CD14-positive monocyte (primary cell): ENCODE measurements around the gene TBC1D22A. TPM values are rescaled to one million over a fixed set of nuclear protein-coding genes. Genes with fewer than 3 reads are reported as not detected.

ENCODE experiments used
- DNase-seq, 3 donors: peaks; one replicate each; pipeline ENCODE4 v3.0.0-alpha.2; 2011 to 2022
- H2AFZ ChIP-seq: 2 replicates; pipeline ENCODE4 v1.6.0; 2012; ENCODE audit warnings: mild to moderate bottlenecking, low read depth, low read length, inconsistent platforms; ENCODE audit not compliant: insufficient read depth, poor library complexity, severe bottlenecking
- H3K27ac ChIP-seq, 2 donors: 1 replicate in 1 of 2; 2 replicates in 1 of 2; pipeline ENCODE4 v1.5.1; 2012 to 2013; ENCODE audit warnings: low read length in 2 of 2, control low read depth in 1 of 2, inconsistent platforms in 1 of 2, low read depth in 1 of 2, mild to moderate bottlenecking in 1 of 2
- H3K27me3 ChIP-seq, 2 donors: one replicate each; pipeline versions ENCODE4 v1.6.0 to v1.6.1; 2011 to 2013; ENCODE audit warnings: low read length in 2 of 2; ENCODE audit not compliant: control insufficient read depth in 2 of 2, insufficient read depth in 2 of 2
- H3K36me3 ChIP-seq, 2 donors: replicated peaks in 1 of 2; 1 replicate in 1 of 2; 2 replicates in 1 of 2; pipeline versions ENCODE4 v1.5.1 to v1.6.1; 2012 to 2013; ENCODE audit warnings: low read length in 2 of 2, control low read depth in 1 of 2, inconsistent platforms in 1 of 2, mild to moderate bottlenecking in 1 of 2; ENCODE audit not compliant: insufficient read depth in 2 of 2, control insufficient read depth in 1 of 2
- H3K4me1 ChIP-seq, 2 donors: 1 replicate in 1 of 2; 2 replicates in 1 of 2; pipeline versions ENCODE4 v1.5.1 to v1.6.1; 2012 to 2013; ENCODE audit warnings: low read length in 2 of 2, control low read depth in 1 of 2, inconsistent platforms in 1 of 2, mild to moderate bottlenecking in 1 of 2, moderate library complexity in 1 of 2; ENCODE audit not compliant: insufficient read depth in 2 of 2, control insufficient read depth in 1 of 2
- H3K4me2 ChIP-seq: replicated peaks from 2 replicates; pipeline ENCODE3; 2012; ENCODE audit warnings: low read length, moderate library complexity, mild to moderate bottlenecking; ENCODE audit not compliant: poor library complexity, severe bottlenecking; ENCODE audit errors: extremely low read depth
- H3K4me3 ChIP-seq, 3 experiments: fragments of 200-600 bp in 1 of 3; sonication (generic) in 1 of 3; replicated peaks in 1 of 3; 1 replicate in 2 of 3; 2 replicates in 1 of 3; pipeline ENCODE4 v1.5.1; 2011 to 2013; ENCODE audit warnings: low read length in 3 of 3, mild to moderate bottlenecking in 3 of 3, control low read depth in 2 of 3, low read depth in 2 of 3, inconsistent platforms in 1 of 3, moderate library complexity in 1 of 3
- H3K79me2 ChIP-seq: 2 replicates; pipeline ENCODE4 v1.6.0; 2012; ENCODE audit warnings: mild to moderate bottlenecking, control low read depth, inconsistent platforms, low read length, moderate library complexity; ENCODE audit not compliant: insufficient read depth
- H3K9ac ChIP-seq: 2 replicates; pipeline ENCODE4 v1.6.0; 2017; ENCODE audit warnings: low read length, mild to moderate bottlenecking; ENCODE audit not compliant: insufficient read depth, poor library complexity, severe bottlenecking
- H3K9me3 ChIP-seq, 2 donors: replicated peaks in 1 of 2; 1 replicate in 1 of 2; 2 replicates in 1 of 2; pipeline versions ENCODE4 v1.5.1 to v1.6.1; 2012 to 2013; ENCODE audit warnings: low read length in 2 of 2, control low read depth in 1 of 2; ENCODE audit not compliant: control insufficient read depth in 1 of 2, insufficient read depth in 1 of 2
- H4K20me1 ChIP-seq: 2 replicates; pipeline ENCODE4 v1.6.0; 2012; ENCODE audit warnings: mild to moderate bottlenecking, low read length, control low read depth, moderate library complexity; ENCODE audit not compliant: insufficient read depth
- H3K27ac Mint-ChIP-seq, 7 donors: one replicate each; pipeline ENCODE4 v1.8.0; 2020; ENCODE audit warnings: mild to moderate bottlenecking in 7 of 7, mixed read lengths in 7 of 7, moderate library complexity in 6 of 7, inconsistent platforms in 2 of 7
- H3K27me3 Mint-ChIP-seq, 3 donors: one replicate each; pipeline ENCODE4 v1.8.0; 2021 to 2022; ENCODE audit warnings: low read depth in 3 of 3, mild to moderate bottlenecking in 3 of 3, mixed read lengths in 3 of 3, moderate library complexity in 3 of 3, inconsistent platforms in 1 of 3
- H3K36me3 Mint-ChIP-seq, 2 donors: one replicate each; pipeline ENCODE4 v1.8.0; 2020; ENCODE audit warnings: mixed read lengths in 2 of 2, inconsistent platforms in 1 of 2, mild to moderate bottlenecking in 1 of 2
- H3K4me1 Mint-ChIP-seq: one replicate; pipeline ENCODE4 v1.8.0; 2020; ENCODE audit warnings: mild to moderate bottlenecking, mixed read lengths
- H3K4me3 Mint-ChIP-seq, 2 donors: one replicate each; pipeline ENCODE4 v1.8.0; 2020; ENCODE audit warnings: mild to moderate bottlenecking in 2 of 2, mixed read lengths in 2 of 2, moderate library complexity in 1 of 2
- H3K9me3 Mint-ChIP-seq, 7 donors: one replicate each; pipeline ENCODE4 v1.8.0; 2020 to 2022; ENCODE audit warnings: mixed read lengths in 7 of 7, mild to moderate bottlenecking in 6 of 7, moderate library complexity in 6 of 7, inconsistent platforms in 2 of 7
- WGBS: methylation state at CpG from one replicate; pipeline ENCODE4 v1.1.5; 2013; ENCODE audit warnings: missing lambda C conversion rate; ENCODE audit not compliant: insufficient coverage; 5-methylcytosine and 5-hydroxymethylcytosine counted together
- intact Hi-C, 2 donors: fragments of 100-400 bp; cut with micrococcal nuclease; formaldehyde crosslinking; loops; one replicate each; pipeline versions ENCODE4 v1.15.0 to v1.15.1; 2023
- polyA plus RNA-seq, 3 donors: library from polyadenylated mRNA; depleted of rRNA in 1 of 3; unstranded in 2 of 3; stranded (reverse) in 1 of 3; fragments of 300-500 nt in 2 of 3; fragments of >200 nt in 1 of 3; fragmentation: Illumina TruSeq in 2 of 3; gene quantifications; 1 replicate in 2 of 3; 2 replicates in 1 of 3; pipeline ENCODE4 v1.2.3, GENCODE V29; 2012 to 2021
- TF ChIP-seq, protein P1 (sequence below): fragments of 200-600 bp; IDR thresholded peaks from one replicate; pipeline ENCODE4 v1.8.0; 2022; ENCODE audit warnings: antibody characterized with exemption, mild to moderate bottlenecking

TBC1D22A gene
- polyA plus RNA-seq, 3 donors = 25.9 to 36.2 (median 29.5) TPM

DNA sequence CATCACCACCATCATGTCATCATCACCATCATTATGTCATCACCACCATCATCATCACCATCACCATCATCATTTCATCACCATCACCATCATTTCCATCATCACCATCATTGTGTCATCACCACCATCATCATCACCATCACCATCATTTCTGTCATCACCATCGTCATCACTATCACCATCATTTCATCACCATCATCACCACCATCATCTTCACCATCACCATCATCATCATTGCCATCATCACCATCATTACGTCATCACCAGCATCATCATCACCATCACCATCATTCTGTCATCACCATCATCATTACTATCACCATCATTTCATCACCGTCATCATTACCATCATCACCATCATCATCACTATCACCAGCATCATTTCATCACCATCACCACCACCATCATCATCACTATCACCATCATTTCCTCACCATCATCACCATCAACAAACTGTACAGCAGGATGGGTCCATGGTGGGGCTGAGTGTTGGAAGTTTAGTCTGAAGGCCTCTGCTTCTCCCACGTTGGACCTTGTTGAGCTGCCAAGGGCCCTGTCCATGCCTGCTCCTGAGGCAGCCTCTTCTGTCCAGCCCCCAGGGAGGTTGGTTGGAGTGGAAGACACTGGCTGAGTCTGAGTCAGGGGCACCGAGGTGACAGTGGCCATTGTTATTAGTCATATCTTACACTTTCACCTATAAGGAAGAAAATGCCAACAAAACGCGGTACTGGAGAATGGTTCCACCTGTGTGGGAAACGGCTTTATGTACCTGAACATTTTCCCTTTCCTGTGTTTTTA is 247.1 kb downstream of the TBC1D22A start:
- H3K4me1 Mint-ChIP-seq = no peaks in the 10 kb centered on the region
- DNase-seq = peak in 1 of 3 donors; percentile 61
- H3K9me3 Mint-ChIP-seq = peaks cover 0 to 1% (median 0%) of the 10 kb centered on the region in 7 donors
- Histone ChIP-seq H3K4me3 (no peak overlapping the region), H3K4me1 (no peaks in the 10 kb centered on the region), H3K36me3 (peaks cover 36 to 86% of the 10 kb centered on the region in 2 donors), H2AFZ (no peak overlapping the region), H3K9ac (no peak overlapping the region), H3K27me3 (no peaks in the 10 kb centered on the region), H3K4me2 (no peak overlapping the region), H3K9me3 (no peaks in the 10 kb centered on the region), H3K79me2 (no peaks in the 10 kb centered on the region), H3K27ac (no peak overlapping the region), H4K20me1 (peaks cover 97% of the 10 kb centered on the region)
- no peak overlapping the region for H3K27ac Mint-ChIP-seq
- intact Hi-C loops = no loop called here
- H3K27me3 Mint-ChIP-seq = no peaks in the 10 kb centered on the region
- TF ChIP-seq, protein P1, sequence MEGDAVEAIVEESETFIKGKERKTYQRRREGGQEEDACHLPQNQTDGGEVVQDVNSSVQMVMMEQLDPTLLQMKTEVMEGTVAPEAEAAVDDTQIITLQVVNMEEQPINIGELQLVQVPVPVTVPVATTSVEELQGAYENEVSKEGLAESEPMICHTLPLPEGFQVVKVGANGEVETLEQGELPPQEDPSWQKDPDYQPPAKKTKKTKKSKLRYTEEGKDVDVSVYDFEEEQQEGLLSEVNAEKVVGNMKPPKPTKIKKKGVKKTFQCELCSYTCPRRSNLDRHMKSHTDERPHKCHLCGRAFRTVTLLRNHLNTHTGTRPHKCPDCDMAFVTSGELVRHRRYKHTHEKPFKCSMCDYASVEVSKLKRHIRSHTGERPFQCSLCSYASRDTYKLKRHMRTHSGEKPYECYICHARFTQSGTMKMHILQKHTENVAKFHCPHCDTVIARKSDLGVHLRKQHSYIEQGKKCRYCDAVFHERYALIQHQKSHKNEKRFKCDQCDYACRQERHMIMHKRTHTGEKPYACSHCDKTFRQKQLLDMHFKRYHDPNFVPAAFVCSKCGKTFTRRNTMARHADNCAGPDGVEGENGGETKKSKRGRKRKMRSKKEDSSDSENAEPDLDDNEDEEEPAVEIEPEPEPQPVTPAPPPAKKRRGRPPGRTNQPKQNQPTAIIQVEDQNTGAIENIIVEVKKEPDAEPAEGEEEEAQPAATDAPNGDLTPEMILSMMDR = no peak
- 100% methylated on average over 3 of the region's 8 CpGs for WGBS
- peaks cover 23 to 26% of the 10 kb centered on the region in 2 donors for H3K36me3 Mint-ChIP-seq
- H3K4me3 Mint-ChIP-seq = no peak overlapping the region

DNA sequence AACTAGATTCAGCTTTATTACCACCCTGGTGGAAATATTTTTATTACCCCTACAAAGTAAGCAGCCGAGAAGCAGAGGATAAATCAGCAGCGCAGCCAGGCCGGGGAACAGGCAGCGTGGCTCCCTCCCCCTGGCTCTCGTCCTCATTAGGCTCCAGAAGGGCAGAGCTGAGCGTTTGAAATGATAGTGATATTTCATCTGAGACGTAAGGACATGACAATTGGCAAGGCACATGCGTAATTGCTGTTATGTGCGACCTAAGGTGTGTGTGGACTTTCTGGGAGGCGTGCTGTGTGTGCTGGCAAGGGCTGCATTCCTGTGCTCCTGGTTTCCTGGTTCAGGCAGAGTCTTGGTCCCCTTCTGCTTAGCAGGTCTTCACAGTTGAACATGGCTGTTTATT is 247.8 kb downstream of the TBC1D22A start:
- Histone ChIP-seq H4K20me1 (peaks cover 97% of the 10 kb centered on the region), H3K4me2 (no peak overlapping the region), H3K27ac (no peak overlapping the region), H2AFZ (no peak overlapping the region), H3K4me1 (no peaks in the 10 kb centered on the region), H3K36me3 (peaks cover 38 to 85% of the 10 kb centered on the region in 2 donors), H3K79me2 (no peaks in the 10 kb centered on the region), H3K27me3 (no peaks in the 10 kb centered on the region), H3K4me3 (no peak overlapping the region), H3K9ac (no peak overlapping the region), H3K9me3 (no peaks in the 10 kb centered on the region)
- DNase-seq = no peak
- TF ChIP-seq, protein P1 = no peak
- H3K36me3 Mint-ChIP-seq = peaks cover 23 to 31% of the 10 kb centered on the region in 2 donors
- H3K4me1 Mint-ChIP-seq = no peaks in the 10 kb centered on the region
- H3K9me3 Mint-ChIP-seq = peaks cover 0 to 2% (median 0%) of the 10 kb centered on the region in 7 donors
- 93% methylated on average over 8 of the region's 10 CpGs for WGBS
- no peaks in the 10 kb centered on the region for H3K27me3 Mint-ChIP-seq
- H3K4me3 Mint-ChIP-seq = no peak overlapping the region
- H3K27ac Mint-ChIP-seq = peak overlapping the region in 1 of 7 donors; percentile 6
- intact Hi-C loops = no loop called here
